ACHN (cell line): ENCODE data around the gene RHCG.
A peak's percentile ranks its signal among the peaks of the same experiment; 100 is the strongest.

Source experiments
- DNase-seq: peaks from one replicate; pipeline ENCODE4 v3.0.0-alpha.2; 2015
- in situ Hi-C: cut with HindIII; loops from 2 replicates; pipeline ENCODE4 v1.10.0; 2017; ENCODE audit warnings: low sequenced_read_pairs, low pct_ligation_motif_present, low pct_unique_long_range_greater_than_20kb

The RHCG gene

GRCh38 chr15:89496155-89497098, at the start of gene RHCG:
Gene RHCG (minus strand): TSS chr15:89496583. CDS start chr15:89496544, 39 bp downstream.
- in situ Hi-C loops = no loop called here
- DNase-seq = peak; percentile 70

- in situ Hi-C loops = no loop called here
These were observed 47.0 kb upstream of the RHCG start for GRCh38 chr15:89543389-89543788.

GRCh38 chr15:89542369-89542768, 46.0 kb upstream of the RHCG start:
- DNase-seq = no peak
- in situ Hi-C loops = no loop called here

More at GRCh38 chr15:89543389-89543788, 47.0 kb upstream of the RHCG start:
- DNase-seq = no peak

GRCh38 chr15:89539027-89539426, 42.6 kb upstream of the RHCG start:
- no peak for DNase-seq
- in situ Hi-C loops = no loop called here

GRCh38 chr15:89533861-89534544, 37.6 kb upstream of the RHCG start:
- in situ Hi-C loops = no loop called here
- DNase-seq = no peak

- DNase-seq = no peak
- in situ Hi-C loops = no loop called here
These were observed 35.6 kb upstream of the RHCG start for GRCh38 chr15:89531796-89532537.

- DNase-seq = no peak
- in situ Hi-C loops = no loop called here
These were observed 34.6 kb upstream of the RHCG start for GRCh38 chr15:89530976-89531375.

- in situ Hi-C loops = no loop called here
- DNase-seq = no peak
These were observed 32.5 kb upstream of the RHCG start for GRCh38 chr15:89528757-89529352.

GRCh38 chr15:89526601-89527441, 30.4 kb upstream of the RHCG start:
- DNase-seq = no peak
- in situ Hi-C loops = no loop called here

- in situ Hi-C loops = no loop called here
- no peak for DNase-seq
These were observed 29.8 kb upstream of the RHCG start for GRCh38 chr15:89526181-89526580.

- no peak for DNase-seq
- in situ Hi-C loops = no loop called here
These were observed 27.8 kb upstream of the RHCG start for GRCh38 chr15:89524184-89524583.

GRCh38 chr15:89523101-89523500, 26.7 kb upstream of the RHCG start:
- no peak for DNase-seq
- in situ Hi-C loops = no loop called here

- no peak for DNase-seq
- in situ Hi-C loops = no loop called here
These were observed 25.2 kb upstream of the RHCG start for GRCh38 chr15:89521605-89522004.

GRCh38 chr15:89515477-89515876, 19.1 kb upstream of the RHCG start:
- in situ Hi-C loops = no loop called here
- no peak for DNase-seq

GRCh38 chr15:89514596-89515406, 18.4 kb upstream of the RHCG start:
- DNase-seq = no peak
- in situ Hi-C loops = no loop called here

GRCh38 chr15:89514186-89514585, 17.8 kb upstream of the RHCG start:
- no peak for DNase-seq
- in situ Hi-C loops = no loop called here

GRCh38 chr15:89513284-89513683, 16.9 kb upstream of the RHCG start:
- no peak for DNase-seq
- in situ Hi-C loops = no loop called here
